SHP77 (cell line): ENCODE data around the gene PADI2.

Experiments
- DNase-seq, 2 experiments: peaks; one replicate each; lab custom pipeline; 2025; lab: John Stamatoyannopoulos, UW

PADI2 gene

DNA sequence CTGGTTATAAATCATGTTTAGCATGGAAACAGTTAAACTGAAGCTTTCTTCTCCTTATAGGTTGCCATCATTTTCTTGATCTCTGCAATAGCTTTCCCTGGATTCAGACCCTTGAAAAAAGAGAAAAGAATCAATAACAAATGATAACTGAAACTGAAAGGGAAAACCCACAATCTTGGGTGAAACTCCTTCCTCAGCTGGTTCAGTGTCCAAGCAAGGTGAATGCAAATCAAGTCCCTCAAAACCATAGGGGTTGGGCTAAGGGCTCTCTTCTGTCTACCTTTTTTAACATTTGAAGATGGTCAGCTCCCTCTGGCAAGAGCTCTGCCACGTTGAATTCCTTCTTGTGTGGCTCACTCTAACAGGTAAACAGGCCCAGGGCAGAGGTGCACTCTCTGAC is 100.4 kb downstream of the PADI2 start:
- no peak for DNase-seq

- no peak for DNase-seq
These were observed 101.8 kb downstream of the PADI2 start for GRCh38 chr1:17017435-17017834.
